Peyer's patch (tissue), 4 donors: ENCODE measurements around the gene NAA16. TPM values are rescaled to one million over a fixed set of nuclear protein-coding genes. Genes with fewer than 3 reads are reported as not detected.

Source experiments
- DNase-seq, 3 donors: peaks; one replicate each; pipeline ENCODE4 v3.0.0-alpha.2; 2017 to 2019
- H3K27ac ChIP-seq, 4 donors: fragments of 200-600 bp; sonication (generic); one replicate each; pipeline ENCODE4 v1.5.1; 2016 to 2019
- H3K27me3 ChIP-seq, 2 donors: fragments of 200-600 bp; sonication (generic); one replicate each; pipeline ENCODE4 v1.5.1; 2019
- H3K36me3 ChIP-seq, 3 donors: fragments of 200-600 bp; sonication (generic); one replicate each; pipeline ENCODE4 v1.5.1; 2016 to 2019
- H3K4me1 ChIP-seq, 4 donors: fragments of 200-600 bp; sonication (generic); one replicate each; pipeline ENCODE4 v1.5.1; 2016 to 2019
- H3K4me3 ChIP-seq, 4 donors: fragments of 200-600 bp; sonication (generic); 1 replicate in 3 of 4; 2 replicates in 1 of 4; pipeline ENCODE4 v1.5.1; 2016 to 2019; ENCODE audit warnings: mild to moderate bottlenecking in 1 of 4
- H3K9me3 ChIP-seq, 4 donors: fragments of 200-600 bp; sonication (generic); one replicate each; pipeline ENCODE4 v1.5.1; 2016 to 2019; ENCODE audit warnings: mild to moderate bottlenecking in 1 of 4
- POLR2A ChIP-seq, 2 donors: fragments of 450-650 bp; IDR thresholded peaks; one replicate each; pipeline ENCODE4 v1.5.1; 2017; ENCODE audit warnings: antibody characterized with exemption in 2 of 2, mild to moderate bottlenecking in 2 of 2, moderate library complexity in 2 of 2
- total RNA-seq, 4 donors: library from RNA; depleted of rRNA; stranded (reverse); fragments of >200 nt; gene quantifications; one replicate each; pipeline ENCODE4 v1.1.0, GENCODE V29; 2016
- TF ChIP-seq, protein P1 (sequence below), 6 experiments: fragments of 450-650 bp in 4 of 6; fragments of 200-600 bp in 2 of 6; sonication (generic) in 1 of 6; IDR thresholded peaks; one replicate each; pipeline ENCODE4 v1.5.1; 2017 to 2019; ENCODE audit warnings: antibody characterized with exemption in 6 of 6, mild to moderate bottlenecking in 3 of 6, moderate library complexity in 1 of 6

The NAA16 gene
- total RNA-seq, 4 donors from 2014 or later, result 11.6 to 74.3 (median 16.6) TPM

- Histone ChIP-seq H3K9me3 (no peaks in the 10 kb centered on the region), H3K4me1 (no peaks in the 10 kb centered on the region), H3K27ac (no peak overlapping the region), H3K36me3 (peaks cover 0 to 51% (median 0%) of the 10 kb centered on the region in 3 donors), H3K4me3 (no peak overlapping the region), H3K27me3 (no peaks in the 10 kb centered on the region)
- TF ChIP-seq, protein P1, sequence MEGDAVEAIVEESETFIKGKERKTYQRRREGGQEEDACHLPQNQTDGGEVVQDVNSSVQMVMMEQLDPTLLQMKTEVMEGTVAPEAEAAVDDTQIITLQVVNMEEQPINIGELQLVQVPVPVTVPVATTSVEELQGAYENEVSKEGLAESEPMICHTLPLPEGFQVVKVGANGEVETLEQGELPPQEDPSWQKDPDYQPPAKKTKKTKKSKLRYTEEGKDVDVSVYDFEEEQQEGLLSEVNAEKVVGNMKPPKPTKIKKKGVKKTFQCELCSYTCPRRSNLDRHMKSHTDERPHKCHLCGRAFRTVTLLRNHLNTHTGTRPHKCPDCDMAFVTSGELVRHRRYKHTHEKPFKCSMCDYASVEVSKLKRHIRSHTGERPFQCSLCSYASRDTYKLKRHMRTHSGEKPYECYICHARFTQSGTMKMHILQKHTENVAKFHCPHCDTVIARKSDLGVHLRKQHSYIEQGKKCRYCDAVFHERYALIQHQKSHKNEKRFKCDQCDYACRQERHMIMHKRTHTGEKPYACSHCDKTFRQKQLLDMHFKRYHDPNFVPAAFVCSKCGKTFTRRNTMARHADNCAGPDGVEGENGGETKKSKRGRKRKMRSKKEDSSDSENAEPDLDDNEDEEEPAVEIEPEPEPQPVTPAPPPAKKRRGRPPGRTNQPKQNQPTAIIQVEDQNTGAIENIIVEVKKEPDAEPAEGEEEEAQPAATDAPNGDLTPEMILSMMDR (IDR thresholded peaks at IDR 0.05), result no peak
- no peak for TF ChIP-seq POLR2A (IDR thresholded peaks at IDR 0.05)
- DNase-seq, result no peak
These were observed 54.6 kb downstream of the NAA16 start for GRCh38 chr13:41365631-41366030.

DNA sequence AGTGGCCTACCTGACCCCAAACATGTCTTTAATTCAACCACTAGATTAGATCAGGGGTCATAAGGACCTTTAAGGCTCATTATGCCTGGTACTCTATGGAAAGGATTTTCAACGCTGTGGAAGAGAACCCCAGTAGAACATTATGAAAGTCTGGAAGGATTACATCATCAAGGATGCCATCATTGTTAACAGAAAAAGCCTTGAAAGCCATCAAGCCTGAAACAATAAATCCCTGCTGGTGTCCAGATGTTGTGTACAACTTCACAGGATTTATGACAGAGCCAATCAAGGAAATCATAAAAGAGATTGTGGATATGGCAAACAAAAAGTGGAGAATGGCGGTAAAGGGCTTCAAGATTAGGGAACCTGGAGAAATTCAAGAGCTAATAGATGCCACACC is 59.7 kb downstream of the NAA16 start:
- Histone ChIP-seq H3K36me3 (peaks cover 0 to 57% (median 0%) of the 10 kb centered on the region in 3 donors), H3K4me1 (no peaks in the 10 kb centered on the region), H3K4me3 (no peak overlapping the region), H3K27me3 (no peaks in the 10 kb centered on the region), H3K27ac (no peak overlapping the region), H3K9me3 (no peaks in the 10 kb centered on the region)
- no peak for DNase-seq
- TF ChIP-seq, protein P1 (IDR thresholded peaks at IDR 0.05), result no peak
- no peak for TF ChIP-seq POLR2A (IDR thresholded peaks at IDR 0.05)

GRCh38 chr13:41377446-41377845 is 66.4 kb downstream of the NAA16 start:
- TF ChIP-seq POLR2A (IDR thresholded peaks at IDR 0.05), result no peak
- TF ChIP-seq, protein P1 (IDR thresholded peaks at IDR 0.05), result no peak
- H3K4me3 ChIP-seq, result no peak overlapping the region
- no peaks in the 10 kb centered on the region for H3K9me3 ChIP-seq
- no peak for DNase-seq
- H3K27ac ChIP-seq, result no peak overlapping the region
- no peaks in the 10 kb centered on the region for H3K27me3 ChIP-seq
- H3K4me1 ChIP-seq, result no peaks in the 10 kb centered on the region
- peaks cover 0 to 24% (median 0%) of the 10 kb centered on the region in 3 donors for H3K36me3 ChIP-seq

- H3K27ac ChIP-seq, result no peak overlapping the region
These were observed 71.4 kb downstream of the NAA16 start for GRCh38 chr13:41382431-41382830.

DNA sequence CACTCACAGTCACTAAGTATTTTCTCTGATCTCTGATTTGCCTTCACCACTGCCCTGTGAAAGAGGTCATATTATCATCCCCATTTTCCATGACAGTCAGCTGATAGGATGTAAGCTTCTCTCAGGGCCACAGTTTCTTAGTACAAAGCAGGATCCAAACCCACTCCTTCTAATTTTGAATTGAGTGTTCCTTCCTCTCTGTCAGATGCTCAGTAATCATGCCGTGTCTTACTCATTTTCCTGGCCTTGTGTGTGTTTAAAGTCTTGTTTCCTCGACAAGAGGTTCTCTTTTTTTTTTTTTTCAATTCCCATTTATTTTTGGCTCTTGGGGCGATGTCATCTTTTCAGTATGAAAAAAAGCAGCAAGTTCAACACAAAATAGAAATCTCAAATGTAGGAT is 72.3 kb downstream of the NAA16 start:
- no peaks in the 10 kb centered on the region for H3K27me3 ChIP-seq
- H3K27ac ChIP-seq, result no peak overlapping the region
- no peaks in the 10 kb centered on the region for H3K4me1 ChIP-seq
- no peaks in the 10 kb centered on the region for H3K9me3 ChIP-seq
- no peak for DNase-seq
- no peaks in the 10 kb centered on the region for H3K36me3 ChIP-seq
- H3K4me3 ChIP-seq, result no peak overlapping the region
- TF ChIP-seq POLR2A (IDR thresholded peaks at IDR 0.05), result no peak
- TF ChIP-seq, protein P1 (IDR thresholded peaks at IDR 0.05), result no peak

More at GRCh38 chr13:41382431-41382830, 71.4 kb downstream of the NAA16 start:
- Histone ChIP-seq H3K4me1 (no peaks in the 10 kb centered on the region), H3K27me3 (no peaks in the 10 kb centered on the region), H3K9me3 (no peaks in the 10 kb centered on the region), H3K4me3 (no peak overlapping the region), H3K36me3 (no peaks in the 10 kb centered on the region)
- no peak for DNase-seq
- TF ChIP-seq POLR2A (IDR thresholded peaks at IDR 0.05), result no peak
- TF ChIP-seq, protein P1 (IDR thresholded peaks at IDR 0.05), result no peak
